IMR-90 (cell line): Measurements from ENCODE around the gene STARD3. TPM values are rescaled to one million over a fixed set of nuclear protein-coding genes. Genes with fewer than 3 reads are reported as not detected.

Experiments
- ATAC-seq: fragments of 200-7000 bp; cut with Tn5 transposase; 2 replicates; pipeline ENCODE4 v1.9.1; 2020; ENCODE audit warnings: low read depth, mild to moderate bottlenecking, moderate library complexity
- BruUV-seq: library from RNA; stranded (reverse); fragments of 400-500 nt; replicated peaks from 2 replicates; lab custom pipeline; 2021; lab: Mats Ljungman, UMichigan
- CTCF ChIA-PET: fragments of 300-600 bp; formaldehyde crosslinking; extraction: SDS; loops from one replicate; lab custom pipeline; 2021; ENCODE audit warnings: antibody characterized with exemption; lab: Yijun Ruan, JAX
- POLR2A ChIA-PET: fragments of 300-600 bp; sonication (Branson Sonifier 250); formaldehyde crosslinking; loops from one replicate; lab custom pipeline; 2022; ENCODE audit warnings: antibody characterized with exemption; ENCODE audit not compliant: unreplicated experiment; lab: Charles Lee
- DNase-seq: peaks from one replicate; pipeline ENCODE4 v3.0.0; 2013
- H2AFZ ChIP-seq: replicated peaks from 2 replicates; pipeline ENCODE3; 2013; ENCODE audit warnings: low read length, mild to moderate bottlenecking; ENCODE audit not compliant: poor library complexity
- H2AK5ac ChIP-seq: 2 replicates; pipeline ENCODE4 v1.6.1; 2013; ENCODE audit warnings: low read depth, low read length, inconsistent platforms
- H2AK9ac ChIP-seq: replicated peaks from 2 replicates; pipeline ENCODE3; 2013; ENCODE audit warnings: mild to moderate bottlenecking, low read depth, low read length, moderate library complexity; ENCODE audit not compliant: poor library complexity
- H2BK120ac ChIP-seq: 2 replicates; pipeline ENCODE4 v1.6.1; 2013; ENCODE audit warnings: low read depth, low read length, inconsistent platforms
- H2BK15ac ChIP-seq: 3 replicates; pipeline ENCODE4 v1.6.1; 2013; ENCODE audit warnings: low read depth, low read length, inconsistent platforms
- H2BK20ac ChIP-seq: 2 replicates; pipeline ENCODE4 v1.6.1; 2013; ENCODE audit warnings: low read depth, mild to moderate bottlenecking, inconsistent platforms, low read length, moderate library complexity
- H2BK5ac ChIP-seq: 2 replicates; pipeline ENCODE4 v1.6.1; 2013; ENCODE audit warnings: mild to moderate bottlenecking, low read depth, low read length, inconsistent platforms; ENCODE audit not compliant: poor library complexity, severe bottlenecking
- H3K14ac ChIP-seq: replicated peaks from 2 replicates; pipeline ENCODE4 v1.6.1; 2013; ENCODE audit warnings: low read depth, low read length, inconsistent platforms
- H3K18ac ChIP-seq: 2 replicates; pipeline ENCODE4 v1.6.1; 2013; ENCODE audit warnings: low read depth, low read length, control low read depth
- H3K23ac ChIP-seq: 2 replicates; pipeline ENCODE4 v1.6.1; 2013; ENCODE audit warnings: low read depth, low read length, inconsistent platforms
- H3K27ac ChIP-seq: 2 replicates; pipeline ENCODE4 v1.5.1; 2013; ENCODE audit warnings: mild to moderate bottlenecking, control low read depth, low read length; ENCODE audit not compliant: insufficient read depth
- H3K27me3 ChIP-seq: 2 replicates; pipeline ENCODE4 v1.6.1; 2013; ENCODE audit warnings: low read length; ENCODE audit not compliant: control insufficient read depth, insufficient read depth
- H3K36me3 ChIP-seq: 2 replicates; pipeline ENCODE4 v1.6.1; 2013; ENCODE audit warnings: low read length, mixed read lengths; ENCODE audit not compliant: control insufficient read depth, insufficient read depth
- H3K4ac ChIP-seq: 2 replicates; pipeline ENCODE4 v1.6.1; 2013; ENCODE audit warnings: low read depth, low read length, inconsistent platforms
- H3K4me1 ChIP-seq: 2 replicates; pipeline ENCODE4 v1.6.1; 2013; ENCODE audit warnings: low read length, mixed read lengths; ENCODE audit not compliant: control insufficient read depth, insufficient read depth
- H3K4me2 ChIP-seq: 2 replicates; pipeline ENCODE4 v1.6.1; 2013; ENCODE audit warnings: low read depth, mild to moderate bottlenecking, control low read depth, low read length, moderate library complexity
- H3K4me3 ChIP-seq: 2 replicates; pipeline ENCODE4 v1.5.1; 2013; ENCODE audit warnings: low read depth, mild to moderate bottlenecking, control low read depth, low read length, moderate library complexity; ENCODE audit not compliant: insufficient read depth
- H3K56ac ChIP-seq: 2 replicates; pipeline ENCODE4 v1.6.1; 2013; ENCODE audit warnings: low read length, inconsistent platforms; ENCODE audit not compliant: insufficient read depth; ENCODE audit errors: extremely low read depth
- H3K79me1 ChIP-seq, 2 experiments: 2 replicates each; pipeline ENCODE4 v1.6.1; 2013; ENCODE audit warnings: low read length in 2 of 2, inconsistent platforms in 1 of 2, low read depth in 1 of 2
- H3K9ac ChIP-seq: 2 replicates; pipeline ENCODE4 v1.6.1; 2013; ENCODE audit warnings: low read depth, low read length, control low read depth
- H3K9me1 ChIP-seq: 2 replicates; pipeline ENCODE4 v1.6.1; 2013; ENCODE audit warnings: low read length, inconsistent platforms; ENCODE audit not compliant: insufficient read depth
- H3K9me3 ChIP-seq: 2 replicates; pipeline ENCODE4 v1.6.1; 2013; ENCODE audit warnings: low read length; ENCODE audit not compliant: control insufficient read depth, insufficient read depth
- H4K20me1 ChIP-seq: 2 replicates; pipeline ENCODE4 v1.6.1; 2013; ENCODE audit warnings: low read length, inconsistent platforms; ENCODE audit not compliant: insufficient read depth
- H4K5ac ChIP-seq: 2 replicates; pipeline ENCODE4 v1.6.1; 2013; ENCODE audit warnings: mild to moderate bottlenecking, low read depth, low read length, control low read depth
- H4K8ac ChIP-seq, 2 experiments: 2 replicates each; pipeline ENCODE4 v1.6.1; 2013; ENCODE audit warnings: low read depth in 2 of 2, low read length in 2 of 2, control low read depth in 1 of 2, inconsistent platforms in 1 of 2
- H4K91ac ChIP-seq: 2 replicates; pipeline ENCODE4 v1.6.1; 2013; ENCODE audit warnings: low read depth, low read length, inconsistent platforms; ENCODE audit not compliant: insufficient read depth
- BHLHE40 ChIP-seq: fragments of 150-350 bp; IDR thresholded peaks from 2 replicates; pipeline ENCODE4 v1.6.1; 2016; ENCODE audit warnings: mild to moderate bottlenecking, low read depth, low read length
- CEBPB ChIP-seq: IDR thresholded peaks from 2 replicates; pipeline ENCODE4 v1.6.1; 2012; ENCODE audit warnings: low read depth, low read length, improper control_type of control experiment
- CHD1 ChIP-seq: IDR thresholded peaks from 2 replicates; pipeline ENCODE4 v1.6.1; 2012; ENCODE audit warnings: low read depth, low read length, improper control_type of control experiment
- CTCF ChIP-seq: conservative IDR thresholded peaks from 2 replicates; pipeline ENCODE4 v1.5.1; 2012; ENCODE audit warnings: mild to moderate bottlenecking, low read depth, low read length, improper control_type of control experiment
- ELK1 ChIP-seq: fragments of 150-350 bp; IDR thresholded peaks from 2 replicates; pipeline ENCODE4 v1.6.1; 2016; ENCODE audit warnings: low read depth, mild to moderate bottlenecking, low read length, moderate library complexity, borderline replicate concordance
- FOS ChIP-seq: fragments of 150-350 bp; IDR thresholded peaks from 2 replicates; pipeline ENCODE4 v1.6.1; 2016; ENCODE audit warnings: low read depth, low read length
- MAFK ChIP-seq: IDR thresholded peaks from 2 replicates; pipeline ENCODE4 v1.6.1; 2012; ENCODE audit warnings: low read depth, low read length, improper control_type of control experiment
- MAZ ChIP-seq: IDR thresholded peaks from 2 replicates; pipeline ENCODE4 v1.6.1; 2012; ENCODE audit warnings: low read depth, mild to moderate bottlenecking, low read length, improper control_type of control experiment, moderate library complexity, borderline replicate concordance
- MXI1 ChIP-seq: IDR thresholded peaks from 2 replicates; pipeline ENCODE4 v1.6.1; 2012; ENCODE audit warnings: low read depth, mild to moderate bottlenecking, low read length, moderate library complexity, borderline replicate concordance
- NFE2L2 ChIP-seq: fragments of 150-350 bp; IDR thresholded peaks from 2 replicates; pipeline ENCODE4 v1.6.1; 2016; ENCODE audit warnings: low read depth, mild to moderate bottlenecking, low read length
- POLR2A ChIP-seq: IDR thresholded peaks from 2 replicates; pipeline ENCODE4 v1.6.1; 2012; ENCODE audit warnings: mild to moderate bottlenecking, low read depth, low read length
- RCOR1 ChIP-seq: IDR thresholded peaks from 2 replicates; pipeline ENCODE4 v1.6.1; 2012; ENCODE audit warnings: mild to moderate bottlenecking, low read length, improper control_type of control experiment; ENCODE audit not compliant: insufficient replicate concordance
- RFX5 ChIP-seq: IDR thresholded peaks from 2 replicates; pipeline ENCODE4 v1.8.0; 2012; ENCODE audit warnings: low read depth, mild to moderate bottlenecking, low read length, moderate library complexity
- SMC3 ChIP-seq: fragments of 150-350 bp; IDR thresholded peaks from 2 replicates; pipeline ENCODE4 v1.6.1; 2016; ENCODE audit warnings: low read depth, mild to moderate bottlenecking, antibody characterized with exemption, low read length, moderate library complexity
- USF2 ChIP-seq: fragments of 150-350 bp; IDR thresholded peaks from 2 replicates; pipeline ENCODE4 v1.6.1; 2017; ENCODE audit warnings: mild to moderate bottlenecking, antibody characterized with exemption, low read length, low read depth
- WGBS, 2 experiments: methylation state at CpG; one replicate each; pipeline versions ENCODE4 v1.1.5 to v1.1.7; 2013; ENCODE audit warnings: missing lambda C conversion rate in 2 of 2; ENCODE audit not compliant: insufficient read length in 1 of 2; ENCODE audit errors: extremely low coverage in 2 of 2; 5-methylcytosine and 5-hydroxymethylcytosine counted together
- dilution Hi-C: fragments of 300-500 bp; cut with HindIII; formaldehyde crosslinking; loops from one replicate; pipeline ENCODE4 v1.14.3; 2018; ENCODE audit warnings: low sequenced_read_pairs; ENCODE audit not compliant: unreplicated experiment
- in situ Hi-C: fragments of 300-500 bp; cut with MboI; formaldehyde crosslinking; loops from 3 replicates; pipeline ENCODE4 v1.14.3; 2019; ENCODE audit warnings: low sequenced_read_pairs, inconsistent platforms, mixed read lengths
- intact Hi-C: fragments of 100-400 bp; cut with micrococcal nuclease; formaldehyde crosslinking; loops from 2 replicates; pipeline ENCODE4 v1.10.0; 2022
- polyA plus RNA-seq, 3 experiments: library from polyadenylated mRNA; depleted of rRNA; stranded (reverse); fragments of >200 nt; gene quantifications; 2 replicates each; pipeline ENCODE4 v1.2.3, GENCODE V29; 2012; ENCODE audit warnings: low replicate concordance in 1 of 3
- total RNA-seq: library from RNA; depleted of rRNA; stranded (reverse); fragments of >200 nt; gene quantifications from 2 replicates; pipeline ENCODE4 v1.2.3, GENCODE V29; 2012

Gene STARD3
- total and polyA plus RNA-seq, 2 of the 4 experiments (the other 2 are of a cell fraction), result 8.1 to 50.4 TPM

- Histone ChIP-seq H3K4me3 (no peak overlapping the region), H3K79me1 (no peaks in the 10 kb centered on the region), H3K14ac (no peak overlapping the region), H3K9me1 (peaks cover 7% of the 10 kb centered on the region; the same call in 1 of the 2 replicates), H3K23ac (no peak overlapping the region), H2BK15ac (no peak overlapping the region), H3K27me3 (peaks cover 16% of the 10 kb centered on the region), H4K5ac (no peak overlapping the region), H2BK5ac (no peak overlapping the region), H2AFZ (no peak overlapping the region), H2BK120ac (no peak overlapping the region), H3K56ac (no peak overlapping the region), H4K91ac (no peak overlapping the region), H3K27ac (no peak overlapping the region), H3K4me2 (no peak overlapping the region), H3K4ac (no peak overlapping the region), H3K36me3 (peaks cover 4% of the 10 kb centered on the region; the same call in 1 of the 2 replicates), H2AK5ac (no peak overlapping the region), H3K9me3 (no peaks in the 10 kb centered on the region), H3K9ac (no peak overlapping the region), H2AK9ac (no peak overlapping the region), H4K20me1 (no peaks in the 10 kb centered on the region), H2BK20ac (no peak overlapping the region), H3K4me1 (peaks cover 7% of the 10 kb centered on the region), H3K18ac (no peak overlapping the region), H4K8ac (no peak overlapping the region)
- no peak for ATAC-seq
- dilution Hi-C loops (no loop called here), in situ Hi-C loops (no loop called here), intact Hi-C loops (no loop called here)
- TF ChIP-seq CEBPB (no peak), MXI1 (no peak), ELK1 (no peak), CTCF (no peak), FOS (no peak), NFE2L2 (no peak), RCOR1 (no peak), MAFK (no peak), SMC3 (no peak), RFX5 (no peak), POLR2A (no peak), MAZ (no peak), CHD1 (no peak), BHLHE40 (no peak), USF2 (no peak)
- 71% methylated on average over 5 of the region's 10 CpGs; no CpG with 5 or more reads in 1 of the 2 experiments for WGBS, 2 experiments
- DNase-seq, result no peak
- ChIA-PET CTCF (interaction anchor here (0.8 kb wide), 1 partner anchor 12 kb away, joined by 3 read pairs; the partner anchor contains the start of gene PGAP3), POLR2A (no interaction called here)
- no TSS peak for BruUV-seq
These were observed 38.6 kb downstream of the STARD3 start for GRCh38 chr17:39675390-39676082.
